RKO (cell line): ENCODE measurements around the gene ZNF641.

ENCODE experiments used
- DNase-seq: peaks from one replicate; pipeline ENCODE4 v3.0.0-alpha.2; 2016; ENCODE audit warnings: low spot score

The ZNF641 gene

DNA sequence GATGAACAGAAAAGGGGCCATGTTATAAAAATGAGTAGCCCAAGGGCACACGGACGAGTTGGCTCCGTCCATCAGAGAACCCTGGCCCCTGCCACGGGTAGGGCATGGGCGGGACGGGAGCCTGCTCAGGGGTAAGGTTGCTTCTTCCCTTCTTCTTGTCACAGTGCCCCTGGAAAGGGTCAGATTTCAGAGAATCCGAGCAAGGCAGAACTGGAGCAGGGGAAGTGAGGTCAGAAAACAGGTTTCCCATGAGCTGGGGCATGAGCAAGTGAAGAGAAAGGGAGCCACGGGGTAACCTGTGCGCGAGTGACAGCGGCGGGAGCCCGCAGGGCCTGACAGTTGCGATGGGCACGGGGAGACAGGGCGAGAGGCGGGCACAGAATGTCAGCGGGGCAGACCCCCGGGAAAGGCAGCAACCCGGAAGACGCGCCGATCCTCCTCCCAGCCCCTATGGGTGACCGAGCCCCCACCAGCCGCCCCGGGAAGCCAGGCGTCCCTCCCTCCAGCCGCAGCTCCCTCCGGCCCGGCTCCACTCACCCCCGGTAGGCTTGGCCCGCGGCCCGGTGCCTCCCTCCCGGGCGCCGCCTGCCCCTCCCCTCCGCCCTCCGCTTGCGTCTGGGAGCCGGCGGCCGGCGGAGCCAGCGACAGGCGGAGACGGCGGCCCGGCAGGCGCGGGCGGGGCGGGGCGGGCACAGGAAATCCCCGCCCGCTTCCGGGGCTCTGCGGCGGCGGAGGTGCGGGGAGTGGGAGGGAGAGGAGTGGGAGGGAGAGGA, at the start of gene ZNF641:
ZNF641 (minus strand) TSS at position 671 of the 773 bp plus-strand sequence. CDS start 2,829 bp downstream, outside the sequence.
- DNase-seq: peak; percentile 72

DNA sequence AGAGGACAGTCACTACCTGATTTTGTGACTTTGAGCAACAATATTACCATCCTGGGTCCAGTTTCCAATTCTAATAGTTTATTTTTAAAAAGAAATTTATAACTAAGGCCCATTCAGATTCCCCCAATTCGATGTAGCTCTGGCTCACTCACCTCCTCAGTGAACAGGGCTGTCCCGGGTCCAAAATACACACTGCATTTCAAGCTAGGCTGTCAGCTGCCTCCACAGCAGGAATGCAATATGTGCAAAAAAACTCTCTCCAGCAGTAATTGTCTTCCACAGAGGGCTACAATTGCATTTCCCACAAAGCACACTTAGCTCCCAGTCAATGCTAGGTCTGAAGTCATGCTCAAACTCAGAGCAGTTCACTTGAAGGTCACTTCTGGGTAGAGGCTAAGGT, 39.3 kb upstream of the ZNF641 start:
- no peak for DNase-seq

DNA sequence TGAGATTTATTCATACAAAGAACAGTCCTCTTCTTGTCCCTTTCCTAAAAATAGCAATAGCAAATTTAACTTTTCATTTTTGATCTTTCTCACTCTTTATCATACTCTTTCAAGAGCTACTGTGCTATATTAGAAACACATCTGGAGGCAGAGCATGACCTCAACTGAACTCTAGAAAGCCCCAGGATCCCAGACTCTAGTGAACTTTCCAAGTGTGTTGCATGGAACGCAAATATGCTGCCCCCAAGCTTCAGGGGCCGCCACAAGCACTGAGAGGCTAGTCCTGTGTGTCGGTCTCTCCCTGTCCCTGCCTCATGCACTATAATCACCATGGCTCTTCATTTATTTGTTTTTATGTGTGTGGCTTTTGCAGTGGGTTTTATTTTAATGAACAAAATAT, 38.7 kb upstream of the ZNF641 start:
- no peak for DNase-seq

DNA sequence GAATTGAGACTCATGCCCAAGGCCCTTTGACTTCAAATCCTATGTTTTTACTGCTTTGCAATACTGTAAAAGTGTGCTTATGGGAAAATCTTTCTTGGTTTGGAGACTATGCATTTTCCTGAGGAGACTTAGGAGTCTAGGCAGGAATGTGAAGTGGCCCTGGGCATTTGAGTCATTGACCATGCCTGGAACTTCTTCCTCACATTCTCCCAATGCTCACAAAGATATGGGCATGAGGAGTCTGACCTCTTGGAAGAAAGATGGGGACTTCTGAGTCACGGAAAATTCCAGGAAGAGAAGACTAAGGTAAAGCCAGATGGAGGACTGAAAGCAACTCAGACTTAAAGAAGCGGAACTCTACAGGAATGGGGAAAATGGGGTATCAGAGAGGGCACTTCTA, 38.2 kb upstream of the ZNF641 start:
- DNase-seq: no peak

GRCh38 chr12:48388460-48388859, 37.7 kb upstream of the ZNF641 start:
- no peak for DNase-seq

GRCh38 chr12:48380596-48380995, 29.9 kb upstream of the ZNF641 start:
- no peak for DNase-seq

GRCh38 chr12:48379794-48380193, 29.1 kb upstream of the ZNF641 start:
- DNase-seq: no peak

GRCh38 chr12:48377646-48378045, 26.9 kb upstream of the ZNF641 start:
- DNase-seq: no peak

GRCh38 chr12:48374164-48374563, 23.4 kb upstream of the ZNF641 start:
- DNase-seq: no peak

DNA sequence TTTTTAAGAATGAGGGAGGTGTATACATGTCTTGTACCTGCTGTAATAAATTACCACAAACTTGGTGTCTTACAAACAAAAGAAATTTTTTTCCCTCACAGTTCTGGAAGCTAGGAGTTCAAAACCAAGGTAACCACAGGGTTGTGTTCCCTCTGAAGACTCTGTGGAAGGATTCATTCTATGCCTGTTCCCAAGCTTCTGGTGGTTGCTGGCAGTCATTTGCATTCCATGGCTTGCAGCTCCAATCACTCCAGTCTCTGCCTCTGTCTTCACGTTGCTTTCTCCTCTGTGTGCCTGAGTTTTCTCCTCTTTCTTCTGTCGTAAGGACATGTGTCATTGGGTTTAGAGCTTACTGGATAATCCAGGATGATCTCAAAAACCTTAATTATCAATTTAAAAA, 15.4 kb upstream of the ZNF641 start:
- no peak for DNase-seq

DNA sequence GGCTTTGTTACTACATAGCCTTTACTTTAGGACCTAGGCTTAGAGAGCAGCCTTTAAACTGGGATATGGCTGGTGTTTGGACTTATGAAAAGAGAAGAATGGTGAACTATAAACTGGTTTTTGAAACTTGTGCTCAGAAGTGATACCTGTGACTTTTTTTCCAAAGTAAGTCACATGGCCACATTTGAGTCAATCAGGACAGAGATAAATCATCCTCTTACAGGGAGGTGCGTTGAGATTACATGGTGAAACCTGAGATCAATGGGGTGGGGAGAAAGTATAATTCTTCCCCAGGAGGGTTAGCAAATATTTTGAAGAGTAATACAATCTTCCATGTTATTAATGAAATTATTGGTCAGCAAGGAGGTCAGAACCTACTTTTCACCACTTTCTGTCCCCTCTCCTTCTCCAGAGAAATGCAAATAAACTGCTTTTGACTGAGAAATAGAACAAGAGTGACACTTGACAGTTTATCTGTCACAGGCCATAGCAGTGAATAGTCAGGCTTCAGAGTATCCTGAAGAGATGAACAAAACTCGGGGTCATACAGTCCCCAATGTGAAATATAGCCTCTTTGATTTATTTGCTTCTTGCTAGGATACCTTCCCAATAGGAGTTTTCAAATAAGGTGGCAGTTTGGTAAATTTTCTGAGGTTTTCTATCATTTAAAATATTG, 11.1 kb upstream of the ZNF641 start:
- no peak for DNase-seq

DNA sequence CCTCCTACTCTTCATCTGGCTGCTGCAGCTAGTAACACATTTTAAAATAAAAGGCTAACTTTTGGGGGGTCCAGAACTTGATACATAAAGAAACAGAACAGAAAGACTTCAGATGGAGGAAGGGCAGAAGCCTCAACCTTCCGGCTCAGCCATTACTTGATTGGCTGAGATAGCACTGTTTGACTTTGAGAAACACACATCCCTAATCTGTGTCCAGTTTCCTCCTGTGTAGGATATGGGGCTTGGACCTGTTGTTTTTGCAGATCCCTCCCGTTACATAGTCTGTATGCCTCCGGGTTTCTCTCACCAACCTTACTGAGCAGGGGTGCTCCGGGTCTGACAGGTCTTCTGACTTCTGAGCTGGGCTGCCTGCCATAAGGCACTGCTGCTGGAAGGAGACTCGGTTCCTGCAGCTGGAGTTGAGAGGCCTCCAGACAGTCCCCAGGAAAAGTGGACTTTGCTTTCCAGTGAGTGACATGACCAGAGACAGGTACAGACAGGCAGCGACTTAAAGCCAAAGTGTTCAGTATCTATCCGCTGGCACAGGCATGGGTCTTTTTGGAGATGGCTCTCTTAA, 8.3 kb upstream of the ZNF641 start:
- no peak for DNase-seq

DNA sequence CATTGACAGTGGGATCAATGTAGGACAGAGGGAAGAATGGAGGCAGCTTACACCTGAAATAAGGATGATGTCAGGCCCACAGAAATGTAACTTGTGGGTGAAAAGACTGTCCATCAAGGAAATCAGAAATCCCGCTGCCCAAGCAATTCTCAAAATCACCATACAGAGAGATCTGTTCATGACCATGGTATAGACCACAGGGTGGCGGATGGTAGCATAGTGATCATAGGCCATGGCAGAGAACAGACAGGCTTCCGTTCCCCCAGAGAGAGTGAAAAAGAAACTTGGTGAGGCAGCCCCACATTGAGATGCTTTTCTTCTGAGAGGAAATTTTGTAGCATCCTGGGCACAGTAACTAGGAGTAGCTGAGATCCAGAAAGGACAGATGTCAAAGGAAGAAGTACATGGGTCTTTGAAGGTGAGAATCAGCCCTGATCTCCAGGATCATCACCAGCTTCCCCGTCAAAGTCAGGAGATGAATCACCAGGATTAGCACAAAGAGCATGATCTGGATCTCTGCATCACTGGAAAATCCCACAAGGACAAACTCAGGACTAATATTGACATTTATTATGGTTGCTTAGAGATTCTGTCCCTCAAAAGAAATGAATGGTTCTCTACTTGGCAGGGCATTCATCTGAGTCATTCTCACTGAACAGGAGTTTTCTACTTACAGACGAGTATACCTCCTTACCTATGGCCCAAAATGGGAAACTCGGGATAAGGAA, 5.5 kb upstream of the ZNF641 start:
- peak; percentile 60 for DNase-seq

DNA sequence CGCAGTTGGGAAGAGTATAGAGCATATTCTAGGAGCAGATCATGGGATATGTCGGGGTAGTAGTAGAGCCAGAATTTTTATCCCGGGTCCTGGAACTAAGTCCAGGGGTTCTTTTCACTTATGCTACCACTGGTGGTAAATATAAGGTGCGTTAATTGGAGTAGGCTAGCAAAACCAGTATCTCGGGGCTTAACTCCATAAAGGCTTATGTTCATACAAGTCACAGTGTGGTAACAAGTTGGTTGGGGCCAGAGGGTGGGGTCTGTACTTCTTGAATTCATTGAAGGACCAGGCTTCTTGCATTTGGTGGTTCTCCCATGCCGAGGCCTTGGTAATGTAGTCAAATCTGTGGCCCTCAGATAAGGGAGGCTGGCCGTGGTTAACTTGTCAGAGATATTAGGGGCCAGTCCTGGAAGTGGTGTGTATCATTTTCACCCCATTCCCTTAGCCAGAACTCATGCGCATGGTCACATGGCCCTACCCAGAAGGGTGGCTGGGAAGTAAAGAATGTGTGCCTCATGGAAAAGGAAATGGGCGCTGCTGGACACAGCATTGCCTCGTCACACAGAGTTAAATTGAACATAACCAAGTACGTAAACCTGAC, 1.5 kb upstream of the ZNF641 start:
- no peak for DNase-seq

GRCh38 chr12:48351022-48351708, 446 bp upstream of the ZNF641 start:
- peak; percentile 76 for DNase-seq

GRCh38 chr12:48349471-48349870, 1.2 kb downstream of the ZNF641 start:
- no peak for DNase-seq

GRCh38 chr12:48342980-48343379, 7.7 kb downstream of the ZNF641 start:
- no peak for DNase-seq

DNA sequence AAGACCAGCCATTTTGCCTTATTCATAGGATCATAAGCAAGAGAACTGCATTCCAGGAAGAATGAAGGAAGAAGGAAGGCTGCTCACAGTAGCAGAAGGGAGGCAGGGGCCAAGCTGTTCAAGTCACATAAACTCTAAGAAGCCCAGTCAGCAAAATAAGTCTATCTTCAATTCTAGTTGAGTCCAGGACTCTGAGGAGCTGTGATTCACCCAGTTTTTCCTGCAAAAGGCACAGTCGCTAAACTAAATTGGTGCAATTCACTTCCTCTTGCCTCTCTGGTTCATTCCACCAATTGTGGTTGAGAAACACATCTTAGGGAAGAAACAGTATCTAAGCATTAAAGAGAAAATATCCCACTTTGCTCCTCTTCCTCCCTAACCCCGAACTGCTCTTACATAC, 9.8 kb downstream of the ZNF641 start:
- no peak for DNase-seq

GRCh38 chr12:48339442-48340117, 11.1 kb downstream of the ZNF641 start:
- no peak for DNase-seq

DNA sequence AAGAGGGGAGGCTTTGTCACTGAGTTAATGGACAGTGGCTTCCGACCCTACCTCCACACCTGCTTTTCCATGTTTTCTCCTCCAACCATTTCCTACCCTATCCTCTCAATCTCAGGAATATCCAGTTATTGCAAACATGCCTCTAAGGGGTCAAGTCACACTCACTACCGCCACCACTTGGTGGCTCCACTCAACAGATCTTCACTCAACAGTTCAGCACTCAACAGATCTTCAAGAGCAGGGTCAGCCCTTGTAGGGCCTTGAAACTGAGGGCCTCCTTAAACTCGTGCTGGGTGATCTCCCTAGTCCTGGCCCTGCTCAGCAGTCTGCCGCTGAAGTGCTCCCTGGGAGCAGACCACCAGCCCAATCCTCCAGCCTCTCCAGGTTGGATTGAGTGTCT, 14.2 kb downstream of the ZNF641 start:
- DNase-seq: no peak

DNA sequence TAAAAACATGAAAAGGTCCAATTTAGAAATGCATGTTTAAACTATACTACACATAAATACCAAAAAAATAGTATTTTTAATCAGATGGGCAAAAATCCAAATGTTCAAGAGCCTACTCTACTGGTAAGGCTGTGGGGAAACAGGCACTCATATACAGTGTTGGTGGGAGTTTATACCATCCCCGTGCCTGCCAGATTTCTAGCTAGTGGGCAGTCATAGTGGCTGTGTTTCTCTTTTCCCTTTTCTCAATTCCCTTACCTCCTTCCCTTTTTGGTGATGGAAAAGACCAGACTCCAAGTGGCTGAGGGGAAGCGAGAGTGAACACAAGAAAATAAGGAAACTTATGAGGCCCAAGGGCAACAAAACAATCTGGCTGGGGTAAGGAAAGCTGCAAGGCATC, 14.7 kb downstream of the ZNF641 start:
- DNase-seq: no peak
